Activated B cell treated with CpG ODN at 0.5 μM for 24 hours (primary cell): ENCODE measurements around the gene RRP36. TPM values are rescaled to one million over a fixed set of nuclear protein-coding genes. Genes with fewer than 3 reads are reported as not detected.

ENCODE experiments used
- ATAC-seq: fragments of 200-7000 bp; cut with Tn5 transposase; one replicate; pipeline ENCODE4 v1.10.0; 2021; ENCODE audit warnings: low read depth, mild to moderate bottlenecking, moderate library complexity
- CTCF ChIA-PET: fragments of 350-600 bp; sonication (Branson Sonifier 250); formaldehyde crosslinking; loops from one replicate; lab custom pipeline; 2021; ENCODE audit warnings: antibody characterized with exemption; lab: Charles Lee
- POLR2A ChIA-PET: fragments of 350-600 bp; sonication (Branson Sonifier 250); formaldehyde crosslinking; loops from one replicate; lab custom pipeline; 2021; ENCODE audit warnings: antibody characterized with exemption; lab: Charles Lee
- DNase-seq: peaks from one replicate; pipeline ENCODE4 v3.0.0; 2022
- H3K27ac Mint-ChIP-seq: one replicate; pipeline ENCODE4 v1.8.0; 2020; ENCODE audit warnings: mixed read lengths
- H3K27me3 Mint-ChIP-seq: one replicate; pipeline ENCODE4 v1.8.0; 2021; ENCODE audit warnings: mixed read lengths
- H3K36me3 Mint-ChIP-seq: one replicate; pipeline ENCODE4 v1.8.0; 2021; ENCODE audit warnings: low read depth, mixed read lengths
- H3K4me1 Mint-ChIP-seq: one replicate; pipeline ENCODE4 v1.8.0; 2021; ENCODE audit warnings: mixed read lengths
- H3K4me3 Mint-ChIP-seq: one replicate; pipeline ENCODE4 v1.8.0; 2020; ENCODE audit warnings: mild to moderate bottlenecking, mixed read lengths
- H3K9me3 Mint-ChIP-seq: one replicate; pipeline ENCODE4 v1.8.0; 2020; ENCODE audit warnings: mixed read lengths
- CTCF ChIP-seq: fragments of 200-600 bp; IDR thresholded peaks from one replicate; pipeline ENCODE4 v1.8.0; 2022; ENCODE audit warnings: antibody characterized with exemption, mild to moderate bottlenecking
- intact Hi-C: fragments of 100-400 bp; cut with micrococcal nuclease; formaldehyde crosslinking; loops from one replicate; pipeline ENCODE4 v1.15.1; 2024
- total RNA-seq: library from RNA; stranded (reverse); gene quantifications from 2 replicates; pipeline ENCODE4 v1.2.3, GENCODE V29; 2022

Gene RRP36
- total RNA-seq, 1 donor from 2014 or later = 51.7 TPM

- POLR2A ChIA-PET = interaction anchor here (1.3 kb wide), 1 partner anchor 76 kb away, joined by 3 read pairs; the partner anchor contains the start of gene CNPY3
- no peak for ATAC-seq
- CTCF ChIA-PET = no interaction called here
- Mint-ChIP-seq H3K27me3 (no peaks in the 10 kb centered on the region), H3K36me3 (peaks cover 50% of the 10 kb centered on the region), H3K27ac (no peak overlapping the region), H3K4me3 (no peak overlapping the region), H3K4me1 (peaks cover 9% of the 10 kb centered on the region), H3K9me3 (no peaks in the 10 kb centered on the region)
- no peak for DNase-seq
- no peak for TF ChIP-seq CTCF
- intact Hi-C loops = no loop called here
Observed at GRCh38 chr6:43006251-43006650, 15.2 kb upstream of the RRP36 start.

- H3K4me3 Mint-ChIP-seq = no peak overlapping the region
- no peak overlapping the region for H3K27ac Mint-ChIP-seq
- no peak for ATAC-seq
- H3K36me3 Mint-ChIP-seq = peaks cover 59% of the 10 kb centered on the region
- ChIA-PET POLR2A (interaction anchor here (1.3 kb wide), 1 partner anchor 77 kb away, joined by 3 read pairs; the partner anchor contains the start of gene CNPY3), CTCF (interaction anchor here (1.2 kb wide), 1 partner anchor 136 kb away, joined by 6 read pairs; no protein-coding TSS in a partner anchor)
- no peak for DNase-seq
- H3K9me3 Mint-ChIP-seq = no peaks in the 10 kb centered on the region
- TF ChIP-seq CTCF = no peak
- no peaks in the 10 kb centered on the region for H3K27me3 Mint-ChIP-seq
- intact Hi-C loops = no loop called here
- peaks cover 13% of the 10 kb centered on the region for H3K4me1 Mint-ChIP-seq
Observed at GRCh38 chr6:43007126-43007525, 14.3 kb upstream of the RRP36 start.

- intact Hi-C loops = loop anchor here (1.0 kb wide), 1 partner anchor 134 kb away; no protein-coding TSS in a partner anchor
- Mint-ChIP-seq H3K4me1 (peaks cover 33% of the 10 kb centered on the region), H3K36me3 (peaks cover 75% of the 10 kb centered on the region), H3K9me3 (no peaks in the 10 kb centered on the region), H3K27ac (peak overlapping the region; percentile 12), H3K4me3 (no peak overlapping the region), H3K27me3 (no peaks in the 10 kb centered on the region)
- no peak for TF ChIP-seq CTCF
- ChIA-PET CTCF (interaction anchor here (1.2 to 2.3 kb wide), 2 partner anchors 25 to 134 kb away, joined by 3 to 12 read pairs; no protein-coding TSS in a partner anchor), POLR2A (interaction anchor here (2.1 kb wide), 1 partner anchor 79 kb away, joined by 6 read pairs; the partner anchor contains the start of gene CNPY3)
- DNase-seq (no peak), ATAC-seq (no peak)
Observed at GRCh38 chr6:43009124-43009523, 12.3 kb upstream of the RRP36 start.

GRCh38 chr6:43011207-43011606 lies 10.2 kb upstream of the RRP36 start:
- DNase-seq = no peak
- no peak for ATAC-seq
- peaks cover 48% of the 10 kb centered on the region for H3K4me1 Mint-ChIP-seq
- POLR2A ChIA-PET = interaction anchor here (1.8 to 2.1 kb wide), 2 partner anchors 27 to 81 kb away, joined by 6 to 8 read pairs; partner anchors contain the start of genes CNPY3 and PPP2R5D
- no peak for TF ChIP-seq CTCF
- intact Hi-C loops = loop anchor here (5.0 to 10.0 kb wide), 2 partner anchors 284 to 446 kb away; partner anchors contain the start of gene UBR2
- H3K4me3 Mint-ChIP-seq = no peak overlapping the region
- H3K27ac Mint-ChIP-seq = no peak overlapping the region
- CTCF ChIA-PET = interaction anchor here (1.1 to 1.4 kb wide), 2 partner anchors 9 to 27 kb away, joined by 3 read pairs; partner anchors contain the start of gene PPP2R5D
- no peaks in the 10 kb centered on the region for H3K27me3 Mint-ChIP-seq
- no peaks in the 10 kb centered on the region for H3K9me3 Mint-ChIP-seq
- H3K36me3 Mint-ChIP-seq = peaks cover 73% of the 10 kb centered on the region

DNA sequence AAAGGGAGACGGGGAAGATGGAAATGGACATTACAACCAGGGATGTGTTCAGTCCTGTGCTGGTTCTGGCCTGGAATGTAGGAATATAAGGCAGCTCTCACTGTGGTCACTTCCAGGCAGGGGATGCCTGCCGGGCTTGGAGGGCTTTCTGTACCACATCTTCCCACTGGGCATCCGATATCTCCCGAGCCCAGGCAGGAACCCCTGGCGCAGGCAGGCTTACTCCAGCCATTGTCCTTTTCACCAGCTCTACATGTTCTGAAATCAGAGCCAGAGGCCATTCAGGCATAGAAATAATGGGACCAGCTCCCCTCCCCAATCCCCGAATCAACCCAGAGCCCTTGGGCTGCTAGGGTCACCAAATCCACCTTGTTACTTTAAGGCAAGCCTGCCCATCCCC lies 9.1 kb upstream of the RRP36 start:
- Mint-ChIP-seq H3K36me3 (peaks cover 67% of the 10 kb centered on the region), H3K4me3 (peak overlapping the region; percentile 97), H3K9me3 (no peaks in the 10 kb centered on the region), H3K27me3 (no peaks in the 10 kb centered on the region), H3K4me1 (peaks cover 53% of the 10 kb centered on the region), H3K27ac (peak overlapping the region; percentile 42)
- ChIA-PET CTCF (no interaction called here), POLR2A (interaction anchor here (1.0 to 4.8 kb wide), 5 partner anchors 28 to 504 kb away, joined by 3 to 58 read pairs (median 8); partner anchors contain the start of genes CNPY3, KLC4, MRPL2 and PEX6)
- no peak for TF ChIP-seq CTCF
- ATAC-seq (no peak), DNase-seq (no peak)
- intact Hi-C loops = loop anchor here (2.0 to 10.0 kb wide), 3 partner anchors 285 to 504 kb away; partner anchors contain the start of genes POLR1C, UBR2 and YIPF3
